ENCODE data around the gene PDK2. TPM values are rescaled to one million over a fixed set of nuclear protein-coding genes. Genes with fewer than 3 reads are reported as not detected.

The PDK2 gene
- total and polyA plus RNA-seq, 9 of the 15 experiments (the other 6 are each of a cell fraction or from before 2014, with no cell fraction given), result 0.03 to 2.5 (median 1.4) TPM

DNA sequence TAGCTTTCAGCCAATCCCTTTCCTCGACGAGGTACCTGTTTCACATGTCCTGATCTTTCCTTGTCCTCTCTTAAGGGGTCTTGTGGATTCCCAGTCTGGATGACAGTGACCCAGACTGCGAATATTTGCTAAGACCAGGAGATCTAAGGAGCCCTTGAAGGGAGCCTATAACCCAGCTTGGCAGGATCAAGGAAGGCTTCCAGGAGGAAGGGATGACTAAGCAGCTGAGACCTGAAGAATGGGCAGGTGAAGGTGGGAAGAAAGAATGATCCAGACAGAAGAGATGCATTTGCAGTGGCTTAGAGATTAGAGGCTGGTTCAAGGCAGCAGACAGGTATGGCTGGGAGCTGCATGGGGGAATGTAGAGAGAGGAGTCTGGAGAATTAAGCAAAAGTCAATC, 1.9 kb upstream of the PDK2 start:
- H3K4me2 ChIP-seq (ENCODE audit: insufficient read depth, low read length), result no peak overlapping the region
- peaks cover 3 to 16% of the 10 kb centered on the region in 2 experiments; a peak in 3 of 5 replicates for H3K4me1 ChIP-seq (replicated peaks in 1 of 2; ENCODE audit: control insufficient read depth in 2 of 2, insufficient read depth in 2 of 2, low read length in 2 of 2)
- FAIRE-seq (peak; percentile 29), ATAC-seq (no peak), DNase-seq (ENCODE audit: extremely low read depth in 1 of 4, low spot score in 3 of 4) (no peak)
- H3K36me3 ChIP-seq (ENCODE audit: control insufficient read depth, insufficient read depth, low read length), result no peaks in the 10 kb centered on the region
- ChIA-PET CTCF (ENCODE audit: low intra/inter-chr PET ratio) (interaction anchor here (0.6 to 1.6 kb wide), 3 partner anchors 68 to 397 kb away, joined by 3 to 6 read pairs (median 3); no protein-coding TSS in a partner anchor), POLR2A (interaction anchor here (0.6 kb wide), 1 partner anchor 34 kb away, joined by 3 read pairs; no protein-coding TSS in a partner anchor)
- H3K4me3 ChIP-seq, result no peak overlapping the region
- no peak overlapping the region for H3K9ac ChIP-seq (ENCODE audit: insufficient read depth in 1 of 2, low read depth in 2 of 2, low read length in 2 of 2)
- H3K79me2 ChIP-seq (ENCODE audit: control insufficient read depth, insufficient read depth, low read length), result no peaks in the 10 kb centered on the region
- WGBS (ENCODE audit: insufficient coverage, low coverage, missing lambda C conversion rate), result 2% methylated on average over 3 of the region's 3 CpGs
- H3K9me1 ChIP-seq (ENCODE audit: control insufficient read depth, insufficient read depth, low read length), result no peaks in the 10 kb centered on the region
- H2AFZ ChIP-seq (ENCODE audit: low read depth, low read length), result no peak overlapping the region
- BruUV-seq (replicated peaks), result no TSS peak
- in situ Hi-C loops (cut with MboI), result no loop called here
- intact Hi-C loops (cut with micrococcal nuclease), result no loop called here
- peaks cover 7 to 38% of the 10 kb centered on the region in 2 experiments; a peak in 4 of 5 replicates for H3K27me3 ChIP-seq (ENCODE audit: control insufficient read depth in 2 of 2, insufficient read depth in 2 of 2, low read length in 2 of 2)
- no peak for TF ChIP-seq CHD4 (IDR thresholded peaks at IDR 0.05; ENCODE audit: insufficient read depth, insufficient replicate concordance, low read depth, low read length, poor library complexity, severe bottlenecking)
- no peak for TF ChIP-seq RBBP5 (IDR thresholded peaks at IDR 0.05; ENCODE audit: borderline replicate concordance, insufficient read depth, low read length, poor library complexity, severe bottlenecking)
- TF ChIP-seq, protein P1, sequence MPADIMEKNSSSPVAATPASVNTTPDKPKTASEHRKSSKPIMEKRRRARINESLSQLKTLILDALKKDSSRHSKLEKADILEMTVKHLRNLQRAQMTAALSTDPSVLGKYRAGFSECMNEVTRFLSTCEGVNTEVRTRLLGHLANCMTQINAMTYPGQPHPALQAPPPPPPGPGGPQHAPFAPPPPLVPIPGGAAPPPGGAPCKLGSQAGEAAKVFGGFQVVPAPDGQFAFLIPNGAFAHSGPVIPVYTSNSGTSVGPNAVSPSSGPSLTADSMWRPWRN (IDR thresholded peaks at IDR 0.05; ENCODE audit: low read depth), result no peak
- TF ChIP-seq CHD2 (IDR thresholded peaks at IDR 0.05; ENCODE audit: low read depth, low read length), result no peak
- no peak for TF ChIP-seq ZNF561 (CRISPR knock-in tag; conservative IDR thresholded peaks at IDR 0.05)
- TF ChIP-seq MIER1 (IDR thresholded peaks at IDR 0.05; ENCODE audit: low read depth), result no peak
- H3K27ac ChIP-seq (ENCODE audit: extremely low read depth, low read depth, low read length), result no peak overlapping the region
- H4K20me1 ChIP-seq (replicated peaks; ENCODE audit: control insufficient read depth, insufficient read depth, low read length), result peaks cover 13% of the 10 kb centered on the region; the same call in 1 of the 2 replicates
- no peaks in the 10 kb centered on the region for H3K9me3 ChIP-seq (replicated peaks; ENCODE audit: control insufficient read depth, insufficient read depth, low read depth, low read length)

Measured in K562 (cell line).